Lower leg skin (tissue), 3 donors: ENCODE data around the gene NINJ2.

ENCODE experiments used
- CTCF ChIP-seq, 3 donors: fragments of 450-650 bp; IDR thresholded peaks; one replicate each; pipeline ENCODE4 v1.5.1; 2016; ENCODE audit warnings: antibody characterized with exemption in 3 of 3, mild to moderate bottlenecking in 3 of 3, moderate library complexity in 2 of 3
- POLR2A ChIP-seq, 2 donors: fragments of 450-650 bp; IDR thresholded peaks; one replicate each; pipeline ENCODE4 v1.6.1; 2016 to 2017; ENCODE audit warnings: antibody characterized with exemption in 2 of 2, mild to moderate bottlenecking in 1 of 2, moderate library complexity in 1 of 2

- peak in 1 of 3 donors; percentile 90 for TF ChIP-seq CTCF (IDR thresholded peaks at IDR 0.05)
- no peak for TF ChIP-seq POLR2A (IDR thresholded peaks at IDR 0.05)
These were observed 87.2 kb downstream of the NINJ2 start for GRCh38 chr12:575948-576614.
